ENCODE measurements around the gene MRPS34. TPM values are rescaled to one million over a fixed set of nuclear protein-coding genes. Genes with fewer than 3 reads are reported as not detected.

MRPS34 gene
- total and polyA plus RNA-seq, 9 of the 15 experiments (the other 6 are each of a cell fraction or from before 2014, with no cell fraction given): 5.2 to 334 (median 92.8) TPM

DNA sequence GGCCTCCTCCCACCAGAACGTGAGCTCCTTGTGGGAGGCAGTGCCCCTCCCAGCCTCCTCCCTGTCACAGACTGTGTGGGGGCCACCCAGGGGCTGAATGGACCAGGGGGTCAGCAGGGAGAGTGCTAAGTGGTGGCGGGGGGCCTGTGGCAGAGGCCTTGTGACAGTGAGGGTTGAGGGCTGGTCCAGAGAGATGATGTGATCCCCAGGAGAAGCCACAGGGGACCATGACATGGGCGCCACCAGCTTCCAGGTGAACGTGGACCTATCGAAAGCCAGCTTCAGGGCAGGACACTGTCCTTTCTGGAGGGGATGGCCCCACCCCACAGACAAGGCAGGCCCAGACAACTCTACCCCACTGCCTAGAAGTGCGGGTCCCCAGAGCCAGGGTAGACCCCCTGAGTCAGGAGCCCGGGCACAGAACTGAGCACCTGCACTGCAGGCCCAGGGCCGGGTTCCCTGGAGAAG lies 6.3 kb upstream of the MRPS34 start:
- in situ Hi-C loops (cut with MboI): no loop called here
- ATAC-seq: no peak
- H3K36me3 ChIP-seq (ENCODE audit: control insufficient read depth, insufficient read depth, low read length): peaks cover 56% of the 10 kb centered on the region; the same call in 2 of the 3 replicates
- H3K9me1 ChIP-seq (ENCODE audit: control insufficient read depth, insufficient read depth, low read length): peaks cover 2% of the 10 kb centered on the region
- H2AFZ ChIP-seq (ENCODE audit: low read depth, low read length): no peak overlapping the region
- no peaks in the 10 kb centered on the region for H3K9me3 ChIP-seq (replicated peaks; ENCODE audit: control insufficient read depth, insufficient read depth, low read depth, low read length)
- ChIA-PET CTCF (ENCODE audit: low intra/inter-chr PET ratio) (no interaction called here), POLR2A (interaction anchor here (0.7 to 1.4 kb wide), 2 partner anchors 9 to 163 kb away, joined by 3 read pairs; partner anchors contain the start of gene MSRB1)
- H4K20me1 ChIP-seq (replicated peaks; ENCODE audit: control insufficient read depth, insufficient read depth, low read length): peaks cover 3% of the 10 kb centered on the region; the same call in 1 of the 2 replicates
- H3K4me2 ChIP-seq (ENCODE audit: insufficient read depth, low read length): no peak overlapping the region
- no peak overlapping the region for H3K27ac ChIP-seq (ENCODE audit: extremely low read depth, low read depth, low read length)
- H3K27me3 ChIP-seq (ENCODE audit: control insufficient read depth in 2 of 2, insufficient read depth in 2 of 2, low read length in 2 of 2): no peaks in the 10 kb centered on the region
- no TSS peak for BruUV-seq (replicated peaks)
- peaks cover 8 to 87% of the 10 kb centered on the region in 2 experiments; a peak in 4 of 5 replicates for H3K4me1 ChIP-seq (replicated peaks in 1 of 2; ENCODE audit: control insufficient read depth in 2 of 2, insufficient read depth in 2 of 2, low read length in 2 of 2)
- DNase-seq (ENCODE audit: extremely low read depth in 1 of 4, low spot score in 3 of 4): no peak
- 88% methylated on average over 8 of the region's 8 CpGs for WGBS (ENCODE audit: insufficient coverage, low coverage, missing lambda C conversion rate)
- no peak for FAIRE-seq
- peaks cover 31% of the 10 kb centered on the region for H3K79me2 ChIP-seq (ENCODE audit: control insufficient read depth, insufficient read depth, low read length)
- H3K9ac ChIP-seq (ENCODE audit: insufficient read depth in 1 of 2, low read depth in 2 of 2, low read length in 2 of 2): peak overlapping the region in 1 of 2 experiments; percentile 84; a peak in 2 of 4 replicates
- H3K4me3 ChIP-seq: no peak overlapping the region
- TF ChIP-seq BMI1 (IDR thresholded peaks at IDR 0.05; ENCODE audit: low read length): no peak
- no peak for TF ChIP-seq ZNF76 (CRISPR knock-in tag; IDR thresholded peaks at IDR 0.05; ENCODE audit: borderline replicate concordance)
- TF ChIP-seq WHSC1 (IDR thresholded peaks at IDR 0.05; ENCODE audit: low read length): no peak
- no peak for TF ChIP-seq BRF1 (IDR thresholded peaks at IDR 0.05; ENCODE audit: borderline replicate concordance, extremely low read depth, insufficient read length)
- no peak for TF ChIP-seq POLR2B (IDR thresholded peaks at IDR 0.05; ENCODE audit: low read depth, partially characterized antibody)
- peak; percentile 47; the same call in 1 of the 2 replicates for TF ChIP-seq POLR2A (conservative IDR thresholded peaks at IDR 0.05)
- TF ChIP-seq SUPT5H (IDR thresholded peaks at IDR 0.05): 0 out of 2 replicates have a peak, but pooled peaks have one; percentile 6
- no peak for TF ChIP-seq HIVEP1 (CRISPR knock-in tag; IDR thresholded peaks at IDR 0.05)
- TF ChIP-seq SMAD2 (IDR thresholded peaks at IDR 0.05; ENCODE audit: low read depth, low read length): no peak
- TF ChIP-seq GATAD2B (IDR thresholded peaks at IDR 0.05; ENCODE audit: borderline replicate concordance): no peak
- no peak for TF ChIP-seq BCOR (IDR thresholded peaks at IDR 0.05)
- no peak for TF ChIP-seq ZNF408 (CRISPR knock-in tag; IDR thresholded peaks at IDR 0.05; ENCODE audit: low read depth)
- intact Hi-C loops (cut with micrococcal nuclease): no loop called here
